ENCODE measurements around the gene CWC27. TPM values are rescaled to one million over a fixed set of nuclear protein-coding genes. Genes with fewer than 3 reads are reported as not detected.

Gene CWC27
- total RNA-seq, 1 experiment from 2014 or later, result 32.9 TPM

DNA sequence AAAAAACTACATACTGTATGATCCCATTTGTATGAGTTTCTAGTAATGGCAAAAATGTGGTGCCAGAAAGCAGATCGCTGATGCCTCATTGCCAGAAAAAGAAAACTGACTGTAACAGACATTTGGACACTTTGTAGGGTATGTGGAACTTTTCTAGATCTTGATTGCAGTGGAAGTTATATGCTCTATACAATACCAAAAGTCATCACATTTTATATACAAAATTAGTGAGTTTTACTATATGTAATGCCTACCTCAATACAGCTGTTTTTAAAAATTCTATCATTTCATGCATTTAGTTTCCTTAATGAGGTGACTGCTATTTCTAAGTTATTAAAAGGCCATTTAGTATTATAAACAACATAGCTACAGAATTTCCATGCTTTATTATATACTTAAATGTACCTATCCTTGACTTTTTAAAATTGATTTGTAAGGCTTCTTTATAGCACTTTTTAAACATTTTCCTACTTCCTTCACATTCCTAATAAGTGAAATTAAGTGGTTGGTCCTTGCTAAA, 199.9 kb downstream of the CWC27 start:
- H3K9me3 Mint-ChIP-seq (ENCODE audit: unreplicated experiment), result no peaks in the 10 kb centered on the region
- H3K9me3 ChIP-seq, result peaks cover 9% of the 10 kb centered on the region; the same call in 1 of the 2 replicates
- intact Hi-C loops (cut with micrococcal nuclease; ENCODE audit: unreplicated experiment), result no loop called here

DNA sequence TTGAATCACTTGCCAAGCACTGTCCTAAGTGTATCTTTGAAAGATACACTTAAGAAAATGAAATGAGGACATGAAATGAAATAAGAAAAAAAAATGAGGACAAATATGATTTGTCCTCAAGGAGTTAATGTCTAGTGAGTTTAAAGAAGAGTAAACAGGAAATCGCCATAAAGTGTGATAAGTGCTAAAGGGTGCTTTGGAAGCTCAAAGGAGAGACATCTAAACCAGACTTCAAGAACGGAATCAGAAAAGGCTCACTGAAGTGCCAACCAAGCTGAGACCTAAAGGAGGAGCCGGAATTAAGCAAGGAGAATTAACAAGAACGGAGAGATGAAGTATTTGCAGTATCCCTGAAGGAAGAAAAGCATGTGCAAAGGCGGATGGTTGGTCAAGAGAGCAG, 200.8 kb downstream of the CWC27 start:
- Mint-ChIP-seq H3K9me3 (ENCODE audit: unreplicated experiment) (no peaks in the 10 kb centered on the region), H3K4me1 (ENCODE audit: low read depth, unreplicated experiment) (peaks cover 7% of the 10 kb centered on the region), H3K27me3 (ENCODE audit: insufficient read depth, unreplicated experiment) (no peaks in the 10 kb centered on the region), H3K4me3 (ENCODE audit: unreplicated experiment) (no peak overlapping the region), H3K27ac (ENCODE audit: unreplicated experiment) (no peak overlapping the region), H3K36me3 (ENCODE audit: insufficient read depth, unreplicated experiment) (no peaks in the 10 kb centered on the region)
- no peak for DNase-seq
- 0 out of 2 replicates have a peak, but pooled peaks cover 3% of the 10 kb centered on the region for H3K9me3 ChIP-seq
- no peaks in the 10 kb centered on the region for H3K4me1 ChIP-seq
- BruUV-seq (replicated peaks), result no TSS peak
- ChIA-PET CTCF (no interaction called here), POLR2A (no interaction called here)
- no peaks in the 10 kb centered on the region for H3K27me3 ChIP-seq (replicated peaks; ENCODE audit: control insufficient read depth, insufficient read depth, low read length)
- no peak overlapping the region for H3K4me3 ChIP-seq (ENCODE audit: low read depth, low read length)
- TF ChIP-seq, protein P1, sequence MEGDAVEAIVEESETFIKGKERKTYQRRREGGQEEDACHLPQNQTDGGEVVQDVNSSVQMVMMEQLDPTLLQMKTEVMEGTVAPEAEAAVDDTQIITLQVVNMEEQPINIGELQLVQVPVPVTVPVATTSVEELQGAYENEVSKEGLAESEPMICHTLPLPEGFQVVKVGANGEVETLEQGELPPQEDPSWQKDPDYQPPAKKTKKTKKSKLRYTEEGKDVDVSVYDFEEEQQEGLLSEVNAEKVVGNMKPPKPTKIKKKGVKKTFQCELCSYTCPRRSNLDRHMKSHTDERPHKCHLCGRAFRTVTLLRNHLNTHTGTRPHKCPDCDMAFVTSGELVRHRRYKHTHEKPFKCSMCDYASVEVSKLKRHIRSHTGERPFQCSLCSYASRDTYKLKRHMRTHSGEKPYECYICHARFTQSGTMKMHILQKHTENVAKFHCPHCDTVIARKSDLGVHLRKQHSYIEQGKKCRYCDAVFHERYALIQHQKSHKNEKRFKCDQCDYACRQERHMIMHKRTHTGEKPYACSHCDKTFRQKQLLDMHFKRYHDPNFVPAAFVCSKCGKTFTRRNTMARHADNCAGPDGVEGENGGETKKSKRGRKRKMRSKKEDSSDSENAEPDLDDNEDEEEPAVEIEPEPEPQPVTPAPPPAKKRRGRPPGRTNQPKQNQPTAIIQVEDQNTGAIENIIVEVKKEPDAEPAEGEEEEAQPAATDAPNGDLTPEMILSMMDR (IDR thresholded peaks at IDR 0.05; ENCODE audit: insufficient read depth in 1 of 2, low read depth in 1 of 2, low read length in 1 of 2, severe bottlenecking in 1 of 2, unreplicated experiment in 1 of 2), result no peak
- intact Hi-C loops (cut with micrococcal nuclease; ENCODE audit: unreplicated experiment), result no loop called here
- H3K36me3 ChIP-seq (ENCODE audit: control insufficient read depth, insufficient read depth, low read length), result no peaks in the 10 kb centered on the region

More for the DNA sequence above, 199.9 kb downstream of the CWC27 start:
- no peak for DNase-seq
- Histone ChIP-seq H3K4me1 (no peaks in the 10 kb centered on the region), H3K4me3 (ENCODE audit: low read depth, low read length) (no peak overlapping the region), H3K36me3 (ENCODE audit: control insufficient read depth, insufficient read depth, low read length) (no peaks in the 10 kb centered on the region), H3K27me3 (replicated peaks; ENCODE audit: control insufficient read depth, insufficient read depth, low read length) (no peaks in the 10 kb centered on the region)
- ChIA-PET CTCF (no interaction called here), POLR2A (no interaction called here)
- no TSS peak for BruUV-seq (replicated peaks)
- Mint-ChIP-seq H3K4me3 (ENCODE audit: unreplicated experiment) (no peak overlapping the region), H3K27me3 (ENCODE audit: insufficient read depth, unreplicated experiment) (no peaks in the 10 kb centered on the region), H3K27ac (ENCODE audit: unreplicated experiment) (no peak overlapping the region), H3K4me1 (ENCODE audit: low read depth, unreplicated experiment) (peaks cover 7% of the 10 kb centered on the region), H3K36me3 (ENCODE audit: insufficient read depth, unreplicated experiment) (no peaks in the 10 kb centered on the region)
- TF ChIP-seq, protein P1 (IDR thresholded peaks at IDR 0.05; ENCODE audit: insufficient read depth in 1 of 2, low read depth in 1 of 2, low read length in 1 of 2, severe bottlenecking in 1 of 2, unreplicated experiment in 1 of 2), result no peak

DNA sequence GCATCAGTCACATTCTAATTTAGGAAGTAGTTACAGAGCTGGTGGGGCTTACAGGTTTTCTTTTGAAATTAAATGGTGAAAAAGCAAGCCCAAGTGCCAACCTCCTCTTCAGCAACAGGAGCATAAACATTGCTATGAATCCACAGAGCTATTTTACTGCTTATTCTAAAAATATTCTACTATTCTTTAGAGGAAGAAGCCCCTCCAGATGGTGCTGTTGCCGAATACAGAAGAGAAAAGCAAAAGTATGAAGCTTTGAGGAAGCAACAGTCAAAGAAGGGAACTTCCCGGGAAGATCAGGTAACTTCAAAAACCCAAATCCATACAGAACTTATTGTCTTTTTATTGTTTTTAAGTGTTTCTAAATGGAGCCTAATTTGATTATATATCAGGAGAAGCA, 202.8 kb downstream of the CWC27 start:
- Mint-ChIP-seq H3K4me3 (ENCODE audit: unreplicated experiment) (no peak overlapping the region), H3K27me3 (ENCODE audit: insufficient read depth, unreplicated experiment) (no peaks in the 10 kb centered on the region), H3K27ac (ENCODE audit: unreplicated experiment) (no peak overlapping the region), H3K4me1 (ENCODE audit: low read depth, unreplicated experiment) (peaks cover 7% of the 10 kb centered on the region), H3K36me3 (ENCODE audit: insufficient read depth, unreplicated experiment) (no peaks in the 10 kb centered on the region), H3K9me3 (ENCODE audit: unreplicated experiment) (no peaks in the 10 kb centered on the region)
- intact Hi-C loops (cut with micrococcal nuclease; ENCODE audit: unreplicated experiment), result no loop called here
- H3K4me1 ChIP-seq, result no peaks in the 10 kb centered on the region
- peaks cover 1% of the 10 kb centered on the region; the same call in 1 of the 2 replicates for H3K36me3 ChIP-seq (ENCODE audit: control insufficient read depth, insufficient read depth, low read length)
- 0 out of 2 replicates have a peak, but pooled peaks cover 2% of the 10 kb centered on the region for H3K9me3 ChIP-seq
- TF ChIP-seq, protein P1 (IDR thresholded peaks at IDR 0.05; ENCODE audit: insufficient read depth in 1 of 2, low read depth in 1 of 2, low read length in 1 of 2, severe bottlenecking in 1 of 2, unreplicated experiment in 1 of 2), result no peak
- BruUV-seq (replicated peaks), result no TSS peak
- H3K27me3 ChIP-seq (replicated peaks; ENCODE audit: control insufficient read depth, insufficient read depth, low read length), result no peaks in the 10 kb centered on the region
- DNase-seq, result no peak
- POLR2A ChIA-PET, result no interaction called here
- H3K4me3 ChIP-seq (ENCODE audit: low read depth, low read length), result no peak overlapping the region
- CTCF ChIA-PET, result interaction anchor here (1.0 to 1.6 kb wide), 2 partner anchors 64 to 512 kb away, joined by 3 to 5 read pairs; no protein-coding TSS in a partner anchor
